Measurements from ENCODE around the gene FOXF2.

- no peak for TF ChIP-seq POLR2A (IDR thresholded peaks at IDR 0.05; ENCODE audit: extremely low read depth, insufficient read length)
- TF ChIP-seq, protein P1, sequence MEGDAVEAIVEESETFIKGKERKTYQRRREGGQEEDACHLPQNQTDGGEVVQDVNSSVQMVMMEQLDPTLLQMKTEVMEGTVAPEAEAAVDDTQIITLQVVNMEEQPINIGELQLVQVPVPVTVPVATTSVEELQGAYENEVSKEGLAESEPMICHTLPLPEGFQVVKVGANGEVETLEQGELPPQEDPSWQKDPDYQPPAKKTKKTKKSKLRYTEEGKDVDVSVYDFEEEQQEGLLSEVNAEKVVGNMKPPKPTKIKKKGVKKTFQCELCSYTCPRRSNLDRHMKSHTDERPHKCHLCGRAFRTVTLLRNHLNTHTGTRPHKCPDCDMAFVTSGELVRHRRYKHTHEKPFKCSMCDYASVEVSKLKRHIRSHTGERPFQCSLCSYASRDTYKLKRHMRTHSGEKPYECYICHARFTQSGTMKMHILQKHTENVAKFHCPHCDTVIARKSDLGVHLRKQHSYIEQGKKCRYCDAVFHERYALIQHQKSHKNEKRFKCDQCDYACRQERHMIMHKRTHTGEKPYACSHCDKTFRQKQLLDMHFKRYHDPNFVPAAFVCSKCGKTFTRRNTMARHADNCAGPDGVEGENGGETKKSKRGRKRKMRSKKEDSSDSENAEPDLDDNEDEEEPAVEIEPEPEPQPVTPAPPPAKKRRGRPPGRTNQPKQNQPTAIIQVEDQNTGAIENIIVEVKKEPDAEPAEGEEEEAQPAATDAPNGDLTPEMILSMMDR (IDR thresholded peaks at IDR 0.05; ENCODE audit: low read depth, low read length): no peak
These were observed 50.0 kb downstream of the FOXF2 start for GRCh38 chr6:1439349-1439748.

Data from NB4 (cell line).